ENCODE data around the gene TPRN. TPM values are rescaled to one million over a fixed set of nuclear protein-coding genes. Genes with fewer than 3 reads are reported as not detected.
"Not testable (repeated sequence)": the region's sequence is repeated elsewhere in the genome, so short reads cannot be mapped to it uniquely, and the experiment has no call there.

Gene TPRN
- total and polyA plus RNA-seq, 7 experiments from 2014 or later: 0.35 to 13.5 (median 7.4) TPM

DNA sequence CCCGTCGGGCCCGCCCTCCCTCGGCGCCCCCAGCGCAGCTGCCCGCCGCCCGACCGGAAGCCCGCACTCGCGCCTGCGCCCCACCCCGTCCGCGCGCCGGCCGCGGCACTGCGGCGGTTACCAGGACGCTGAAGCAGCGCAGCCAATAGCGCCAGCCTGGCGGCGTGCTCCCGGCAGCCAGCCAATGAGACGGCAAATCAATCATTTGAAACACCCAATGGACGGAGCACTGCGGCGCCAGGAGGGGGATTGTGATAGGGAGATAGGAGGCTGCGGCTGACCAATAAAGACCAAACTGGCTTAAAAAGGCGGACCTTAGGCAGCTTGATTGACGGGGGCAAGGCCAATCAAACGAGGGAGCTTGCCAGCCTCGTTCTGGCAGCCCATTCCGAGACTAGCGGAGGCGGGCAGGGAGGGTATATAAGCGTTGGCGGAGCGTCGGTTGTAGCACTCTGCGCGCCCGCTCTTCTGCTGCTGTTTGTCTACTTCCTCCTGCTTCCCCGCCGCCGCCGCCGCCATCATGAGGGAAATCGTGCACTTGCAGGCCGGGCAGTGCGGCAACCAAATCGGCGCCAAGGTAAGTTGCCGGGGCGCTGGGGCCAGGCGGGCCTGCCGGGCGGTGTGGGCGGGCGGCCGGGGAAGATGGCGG lies 40.4 kb upstream of the TPRN start, which contains the start of gene TUBB4B:
Gene TUBB4B (plus strand): TSS at position 447 of the 649 bp plus-strand sequence. CDS start 74 bp downstream, at position 521.
- CTCF ChIA-PET: interaction anchor here (0.6 to 1.3 kb wide), 4 partner anchors 13 to 145 kb away, joined by 4 to 9 read pairs (median 5); partner anchors contain the start of gene NELFB
- Histone ChIP-seq H3K9me3 (ENCODE audit: control insufficient read depth in 2 of 3, low read length in 3 of 3) (no peaks in the 10 kb centered on the region), H3K4me1 (ENCODE audit: control insufficient read depth in 2 of 2, insufficient read depth in 2 of 2, low read length in 2 of 2) (peaks cover 15 to 23% of the 10 kb centered on the region in 2 donors), H3K4me3 (ENCODE audit: low read length) (peak within 1 kb of the TSS; percentile 72), H3K27ac (ENCODE audit: low read depth, low read length) (peak within 1 kb of the TSS; percentile 83), H3K27me3 (ENCODE audit: control insufficient read depth in 2 of 2, insufficient read depth in 2 of 2, low read length in 2 of 2) (no peaks in the 10 kb centered on the region), H3K36me3 (ENCODE audit: control insufficient read depth in 2 of 3, insufficient read depth in 3 of 3, low read length in 3 of 3) (peaks cover 0 to 19% (median 9%) of the 10 kb centered on the region in 3 experiments)
- POLR2A ChIA-PET: interaction anchor here (0.7 to 10.7 kb wide), 37 partner anchors 12 to 708 kb away, joined by 3 to 168 read pairs (median 4); partner anchors contain the start of genes ANAPC2, CYSRT1, EXD3 and MAN1B1
- Mint-ChIP-seq H3K27ac (peak within 1 kb of the TSS; percentile 82 to 94 (median 93)), H3K4me1 (peaks cover 12 to 35% (median 21%) of the 10 kb centered on the region in 7 donors), H3K36me3 (peaks cover 0 to 14% (median 4%) of the 10 kb centered on the region in 5 donors), H3K9me3 (peaks cover 0 to 9% (median 0%) of the 10 kb centered on the region in 11 donors), H3K4me3 (peak within 1 kb of the TSS; percentile 83 to 97 (median 92)), H3K27me3 (peaks cover 0 to 4% (median 0%) of the 10 kb centered on the region in 5 donors)
- ATAC-seq (peak; percentile 87), DNase-seq (peak; percentile 87 to 99 (median 98))
- intact Hi-C loops (cut with micrococcal nuclease): loop anchor here (1.0 to 5.0 kb wide), 16 partner anchors 14 to 829 kb away; partner anchors contain the start of genes ANAPC2 (in 2 of the 2), MAN1B1 (in 2 of the 2), NDOR1 (in 2 of the 2) and NELFB (in 2 of the 2)

DNA sequence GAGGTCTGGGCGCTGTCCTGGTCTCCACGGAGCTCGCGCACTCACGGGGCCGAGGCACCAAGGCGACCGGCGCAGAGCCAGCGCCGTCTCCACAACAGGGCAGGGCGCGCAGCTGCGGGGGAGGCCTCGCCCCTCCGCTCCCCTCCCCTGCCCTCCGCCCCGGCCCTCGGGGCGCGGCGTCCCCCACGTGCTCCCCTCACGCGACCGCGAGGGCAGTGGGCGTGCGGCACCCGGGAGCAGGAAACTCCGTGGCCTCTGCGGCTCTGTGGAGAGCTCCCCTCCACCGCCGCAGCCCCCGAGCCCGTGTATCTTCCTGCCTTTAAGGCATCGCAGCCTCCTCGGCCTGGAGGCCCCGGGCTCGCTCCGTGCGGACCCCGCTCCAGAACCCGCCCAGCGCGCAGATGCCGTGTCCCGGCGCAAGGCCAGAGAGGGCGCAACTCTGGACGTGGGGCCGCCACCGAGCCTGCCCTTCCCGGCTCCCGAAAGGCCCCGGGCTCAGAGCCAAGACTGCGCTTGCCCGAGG lies 39.8 kb upstream of the TPRN start:
- peaks cover 0 to 19% (median 9%) of the 10 kb centered on the region in 3 experiments for H3K36me3 ChIP-seq (ENCODE audit: control insufficient read depth in 2 of 3, insufficient read depth in 3 of 3, low read length in 3 of 3)
- peak overlapping the region in 8 of 9 donors; percentile 52 to 94 (median 67) for H3K27ac Mint-ChIP-seq
- H3K36me3 Mint-ChIP-seq: peaks cover 0 to 14% (median 4%) of the 10 kb centered on the region in 5 donors
- H3K9me3 Mint-ChIP-seq: peaks cover 0 to 9% (median 0%) of the 10 kb centered on the region in 11 donors
- peaks cover 12 to 35% (median 21%) of the 10 kb centered on the region in 7 donors for H3K4me1 Mint-ChIP-seq
- intact Hi-C loops (cut with micrococcal nuclease): loop anchor here (2.0 to 5.0 kb wide), 5 partner anchors 52 to 828 kb away; partner anchors contain the start of genes ANAPC2 (in 1 of the 2), ARRDC1 (in 1 of the 2), ENTR1 (in 1 of the 2) and NRARP (in 1 of the 2)
- H3K4me3 Mint-ChIP-seq: peak overlapping the region; percentile 70 to 93 (median 82)
- peaks cover 0 to 4% (median 0%) of the 10 kb centered on the region in 5 donors for H3K27me3 Mint-ChIP-seq
- H3K4me3 ChIP-seq (ENCODE audit: low read length): peak overlapping the region; percentile 72
- H3K27ac ChIP-seq (ENCODE audit: low read depth, low read length): peak overlapping the region; percentile 83
- no peaks in the 10 kb centered on the region for H3K27me3 ChIP-seq (ENCODE audit: control insufficient read depth in 2 of 2, insufficient read depth in 2 of 2, low read length in 2 of 2)
- no peaks in the 10 kb centered on the region for H3K9me3 ChIP-seq (ENCODE audit: control insufficient read depth in 2 of 3, low read length in 3 of 3)
- CTCF ChIA-PET: interaction anchor here (0.6 to 1.3 kb wide), 6 partner anchors 14 to 450 kb away, joined by 3 to 9 read pairs (median 4); partner anchors contain the start of gene NELFB
- peaks cover 15 to 24% of the 10 kb centered on the region in 2 donors for H3K4me1 ChIP-seq (ENCODE audit: control insufficient read depth in 2 of 2, insufficient read depth in 2 of 2, low read length in 2 of 2)
- POLR2A ChIA-PET: interaction anchor here (0.7 to 10.7 kb wide), 36 partner anchors 13 to 707 kb away, joined by 3 to 168 read pairs (median 4); partner anchors contain the start of genes ANAPC2, CYSRT1, EXD3 and MAN1B1
- DNase-seq: peak in 7 of 9 donors; percentile 59 to 81 (median 72)
- ATAC-seq: peak; percentile 33

DNA sequence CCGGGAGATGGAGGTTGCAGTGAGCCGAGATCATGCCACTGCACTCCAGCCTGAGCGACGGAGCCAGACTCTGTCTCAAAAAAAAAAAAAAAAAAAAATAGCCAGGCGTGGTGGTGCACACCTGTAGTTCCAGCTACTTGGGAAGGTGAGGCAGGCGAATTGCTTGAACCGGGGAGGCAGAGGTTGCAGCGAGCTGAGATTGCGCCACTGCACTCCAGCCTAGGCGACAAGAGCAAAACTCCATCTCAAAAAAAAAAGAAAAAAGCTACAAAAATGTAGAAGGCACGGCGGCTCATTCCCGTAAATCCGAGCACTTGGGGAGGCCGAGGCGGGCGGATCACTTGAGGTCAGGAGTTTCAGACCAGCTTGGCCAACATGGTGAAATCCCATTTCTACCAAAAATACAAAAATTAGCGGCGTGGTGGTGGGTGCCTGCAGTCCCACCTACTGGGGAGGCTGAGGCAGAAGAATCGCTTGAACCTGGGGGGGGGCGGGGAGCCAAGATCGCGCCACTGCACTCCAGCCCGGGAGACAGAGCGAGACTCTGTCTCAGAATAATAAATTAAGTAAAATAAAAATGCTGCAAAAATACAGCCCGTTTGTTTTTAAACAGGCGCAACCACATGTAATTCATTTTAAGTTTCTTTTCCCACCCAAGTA lies 39.1 kb upstream of the TPRN start:
- H3K4me1 Mint-ChIP-seq: peaks cover 12 to 35% (median 21%) of the 10 kb centered on the region in 7 donors

DNA sequence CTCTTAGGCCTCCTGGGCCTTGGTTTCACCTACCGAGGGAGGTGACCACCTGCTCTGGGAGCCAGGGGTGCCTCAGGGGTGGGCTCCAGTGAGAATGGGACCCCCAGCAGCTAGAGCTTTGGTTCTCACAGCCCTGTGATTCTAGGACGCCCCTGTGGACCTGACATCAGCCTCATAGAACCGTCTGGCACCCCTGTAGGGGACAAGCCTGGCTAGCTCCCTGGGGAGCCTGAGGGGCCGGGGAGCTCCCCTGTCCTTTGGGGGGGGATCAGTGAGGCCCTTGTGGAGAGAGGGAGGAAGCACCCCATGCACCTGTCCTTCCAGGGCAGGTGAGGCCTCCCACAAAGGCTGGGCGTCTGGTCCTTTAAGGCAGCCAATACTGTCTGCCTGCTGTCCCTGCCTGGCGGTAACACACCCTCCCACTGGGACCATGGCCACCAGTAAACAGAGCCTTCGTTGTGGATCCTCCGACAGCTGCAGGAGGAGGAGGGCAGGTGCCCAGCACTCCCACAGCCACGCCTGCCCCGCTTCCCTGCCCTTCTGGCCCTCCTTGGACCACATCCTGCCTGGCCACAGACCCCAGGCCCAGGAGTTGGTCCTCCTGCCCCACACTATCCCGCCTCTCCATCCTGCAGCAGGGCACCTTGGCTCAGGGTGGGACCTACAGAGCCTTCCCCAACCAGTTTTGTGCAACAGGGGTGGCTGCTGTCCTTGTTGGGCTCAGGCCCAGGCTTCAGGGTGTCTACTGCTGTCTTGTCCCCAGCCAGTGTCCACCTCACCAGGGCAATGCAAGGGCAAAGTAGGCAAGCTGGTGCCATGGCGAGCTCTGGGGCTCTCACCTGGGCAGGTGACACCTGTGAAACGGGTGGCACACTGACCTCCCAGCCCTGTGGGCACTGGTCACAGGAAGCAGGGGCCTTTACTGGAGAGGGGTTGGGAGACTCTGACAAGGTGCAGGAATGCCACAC lies 37.5 kb upstream of the TPRN start:
- Histone ChIP-seq H3K27ac (ENCODE audit: low read depth, low read length) (no peak overlapping the region), H3K36me3 (ENCODE audit: control insufficient read depth in 2 of 3, insufficient read depth in 3 of 3, low read length in 3 of 3) (peaks cover 0 to 11% (median 9%) of the 10 kb centered on the region in 3 experiments), H3K4me3 (ENCODE audit: low read length) (no peak overlapping the region), H3K9me3 (ENCODE audit: control insufficient read depth in 2 of 3, low read length in 3 of 3) (no peaks in the 10 kb centered on the region), H3K4me1 (ENCODE audit: control insufficient read depth in 2 of 2, insufficient read depth in 2 of 2, low read length in 2 of 2) (peaks cover 15 to 24% of the 10 kb centered on the region in 2 donors), H3K27me3 (ENCODE audit: control insufficient read depth in 2 of 2, insufficient read depth in 2 of 2, low read length in 2 of 2) (no peaks in the 10 kb centered on the region)
- intact Hi-C loops (cut with micrococcal nuclease): loop anchor here in 1 of 2 donors (5.0 kb wide), 1 partner anchor 191 kb away; the partner anchor contains the start of gene NPDC1
- H3K27ac Mint-ChIP-seq: peak overlapping the region in 1 of 9 donors; percentile 36
- peaks cover 0 to 9% (median 0%) of the 10 kb centered on the region in 5 donors for H3K27me3 Mint-ChIP-seq
- ChIA-PET CTCF (interaction anchor here (0.6 to 2.2 kb wide), 8 partner anchors 9 to 199 kb away, joined by 3 to 13 read pairs (median 4); partner anchors contain the start of gene RNF224), POLR2A (interaction anchor here (0.9 to 10.7 kb wide), 4 partner anchors 14 to 152 kb away, joined by 3 to 168 read pairs (median 12); partner anchors contain the start of genes ANAPC2, MAN1B1, NELFB and SSNA1)
- H3K4me1 Mint-ChIP-seq: peaks cover 9 to 26% (median 20%) of the 10 kb centered on the region in 7 donors
- H3K9me3 Mint-ChIP-seq: peaks cover 0 to 8% (median 0%) of the 10 kb centered on the region in 11 donors
- peak overlapping the region in 3 of 10 donors; percentile 12 to 66 (median 50) for H3K4me3 Mint-ChIP-seq
- H3K36me3 Mint-ChIP-seq: peaks cover 0 to 11% (median 4%) of the 10 kb centered on the region in 5 donors
- DNase-seq (no peak), ATAC-seq (no peak)

More for the DNA sequence above, 39.1 kb upstream of the TPRN start:
- Mint-ChIP-seq H3K36me3 (peaks cover 0 to 14% (median 4%) of the 10 kb centered on the region in 5 donors), H3K27ac (peak overlapping the region in 6 of 9 donors; percentile 52 to 69 (median 62)), H3K4me3 (peak overlapping the region; percentile 70 to 93 (median 82))
- ChIA-PET POLR2A (interaction anchor here (0.6 to 10.7 kb wide), 17 partner anchors 14 to 248 kb away, joined by 3 to 168 read pairs (median 9); partner anchors contain the start of genes ANAPC2, EXD3, MAN1B1 and NELFB), CTCF (interaction anchor here (0.7 to 1.3 kb wide), 4 partner anchors 15 to 454 kb away, joined by 3 to 9 read pairs (median 5); partner anchors contain the start of gene NELFB)
- intact Hi-C loops (cut with micrococcal nuclease): loop anchor here (2.0 to 5.0 kb wide), 6 partner anchors 51 to 827 kb away; partner anchors contain the start of genes ANAPC2 (in 1 of the 2), ARRDC1 (in 1 of the 2), ENTR1 (in 1 of the 2) and NPDC1 (in 1 of the 2)
- H3K27me3 ChIP-seq (ENCODE audit: control insufficient read depth in 2 of 2, insufficient read depth in 2 of 2, low read length in 2 of 2); H3K9me3 Mint-ChIP-seq; DNase-seq; H3K9me3 ChIP-seq (ENCODE audit: control insufficient read depth in 2 of 3, low read length in 3 of 3); H3K27me3 Mint-ChIP-seq; ATAC-seq: not testable (repeated sequence)
- Histone ChIP-seq H3K27ac (ENCODE audit: low read depth, low read length) (peak overlapping the region; percentile 83), H3K36me3 (ENCODE audit: control insufficient read depth in 2 of 3, insufficient read depth in 3 of 3, low read length in 3 of 3) (peaks cover 0 to 19% (median 9%) of the 10 kb centered on the region in 3 experiments), H3K4me1 (ENCODE audit: control insufficient read depth in 2 of 2, insufficient read depth in 2 of 2, low read length in 2 of 2) (peaks cover 15 to 24% of the 10 kb centered on the region in 2 donors), H3K4me3 (ENCODE audit: low read length) (peak overlapping the region; percentile 72)

All from naive thymus-derived CD4-positive, alpha-beta T cell (primary cell).